Gastrocnemius medialis (tissue), 4 donors: Measurements from ENCODE around the gene NKX2-8. TPM values are rescaled to one million over a fixed set of nuclear protein-coding genes. Genes with fewer than 3 reads are reported as not detected.
A peak's percentile ranks its signal among the peaks of the same experiment; 100 is the strongest.

ENCODE experiments used
- ATAC-seq, 2 donors: fragments of 150-250 bp; one replicate each; pipeline ENCODE4 v1.9.1; 2016
- DNase-seq, 2 donors: peaks; one replicate each; pipeline ENCODE4 v3.0.0-alpha.2; 2019
- H3K27ac ChIP-seq, 4 donors: fragments of 200-600 bp; sonication (generic); 1 replicate in 1 of 4; 2 replicates in 3 of 4; pipeline ENCODE4 v1.5.1; 2016 to 2018; ENCODE audit warnings: mild to moderate bottlenecking in 2 of 4, moderate library complexity in 1 of 4
- H3K27me3 ChIP-seq, 3 donors: fragments of 200-600 bp; sonication (generic) in 2 of 3; 1 replicate in 1 of 3; 2 replicates in 2 of 3; pipeline versions ENCODE4 v1.5.1 to v1.6.0; 2016 to 2019; ENCODE audit warnings: mild to moderate bottlenecking in 1 of 3, moderate library complexity in 1 of 3
- H3K36me3 ChIP-seq, 2 donors: fragments of 200-600 bp; sonication (generic) in 1 of 2; one replicate each; pipeline ENCODE4 v1.5.1; 2017 to 2018
- H3K4me1 ChIP-seq, 2 donors: fragments of 200-600 bp; sonication (generic) in 1 of 2; one replicate each; pipeline ENCODE4 v1.5.1; 2016 to 2017; ENCODE audit warnings: mild to moderate bottlenecking in 2 of 2
- H3K4me3 ChIP-seq, 4 donors: fragments of 200-600 bp; sonication (generic) in 3 of 4; 1 replicate in 1 of 4; 2 replicates in 3 of 4; pipeline ENCODE4 v1.5.1; 2016 to 2019; ENCODE audit warnings: mild to moderate bottlenecking in 2 of 4
- H3K9me3 ChIP-seq, 3 donors: fragments of 200-600 bp; sonication (generic) in 2 of 3; 1 replicate in 1 of 3; 2 replicates in 2 of 3; pipeline ENCODE4 v1.5.1; 2016 to 2019
- CTCF ChIP-seq, 5 experiments: fragments of 450-650 bp in 3 of 5; fragments of 200-600 bp in 2 of 5; sonication (generic) in 2 of 5; IDR thresholded peaks in 4 of 5; conservative IDR thresholded peaks in 1 of 5; 1 replicate in 4 of 5; 2 replicates in 1 of 5; pipeline ENCODE4 v1.5.1; 2016 to 2019; ENCODE audit warnings: antibody characterized with exemption in 5 of 5, mild to moderate bottlenecking in 3 of 5, moderate library complexity in 3 of 5
- POLR2A ChIP-seq, 2 donors: fragments of 450-650 bp; IDR thresholded peaks; one replicate each; pipeline ENCODE4 v1.6.1; 2017; ENCODE audit warnings: antibody characterized with exemption in 2 of 2, mild to moderate bottlenecking in 2 of 2, moderate library complexity in 2 of 2
- in situ Hi-C, 4 donors: fragments of 200-750 bp; cut with MboI; loops; one replicate each; pipeline versions ENCODE4 v1.15.0 to v1.8.0; 2017; ENCODE audit warnings: low sequenced_read_pairs in 4 of 4
- intact Hi-C: fragments of 100-400 bp; cut with DNase I; formaldehyde crosslinking; loops from one replicate; pipeline ENCODE4 v1.15.1; 2023; ENCODE audit warnings: low total_unique reads
- total RNA-seq, 4 donors: library from RNA; depleted of rRNA; stranded (reverse); fragments of >200 nt; gene quantifications; one replicate each; pipeline versions ENCODE4 v1.1.0 to v1.2.3, GENCODE V29; 2016

Gene NKX2-8
- total RNA-seq, 4 donors from 2014 or later, result not detected

GRCh38 chr14:36583242-36583892 is 953 bp upstream of the NKX2-8 start:
- Histone ChIP-seq H3K27ac (no peak overlapping the region), H3K27me3 (peaks cover 63 to 97% (median 81%) of the 10 kb centered on the region in 3 donors), H3K36me3 (no peaks in the 10 kb centered on the region), H3K4me1 (peaks cover 0 to 23% of the 10 kb centered on the region in 2 donors), H3K9me3 (no peaks in the 10 kb centered on the region), H3K4me3 (peak overlapping the region in 3 of 4 donors; percentile 49 to 64 (median 52))
- ATAC-seq (no peak), DNase-seq (no peak)
- intact Hi-C loops, result no loop called here
- in situ Hi-C loops, result no loop called here
- TF ChIP-seq POLR2A (IDR thresholded peaks at IDR 0.05) (no peak), CTCF (IDR thresholded peaks at IDR 0.05 in 4 of 5, conservative IDR thresholded peaks at IDR 0.05 in 1 of 5) (no peak)

- H3K27me3 ChIP-seq, result peaks cover 63 to 94% (median 76%) of the 10 kb centered on the region in 3 donors
- no peak for ATAC-seq
Observed at GRCh38 chr14:36582874-36583241, 444 bp upstream of the NKX2-8 start.

GRCh38 chr14:36580856-36581831 is 1.3 kb downstream of the NKX2-8 start:
- in situ Hi-C loops (no loop called here), intact Hi-C loops (no loop called here)
- Histone ChIP-seq H3K4me3 (peak overlapping the region; percentile 49 to 64 (median 50)), H3K36me3 (no peaks in the 10 kb centered on the region), H3K27me3 (peaks cover 73 to 84% (median 77%) of the 10 kb centered on the region in 3 donors), H3K4me1 (peaks cover 0 to 23% of the 10 kb centered on the region in 2 donors), H3K9me3 (no peaks in the 10 kb centered on the region), H3K27ac (no peak overlapping the region)
- TF ChIP-seq POLR2A (IDR thresholded peaks at IDR 0.05) (no peak), CTCF (IDR thresholded peaks at IDR 0.05 in 4 of 5, conservative IDR thresholded peaks at IDR 0.05 in 1 of 5) (no peak)
- ATAC-seq, result peak in 1 of 2 donors; percentile 14
- DNase-seq, result no peak

More at GRCh38 chr14:36582874-36583241, 444 bp upstream of the NKX2-8 start:
- no peak for TF ChIP-seq CTCF (IDR thresholded peaks at IDR 0.05 in 4 of 5, conservative IDR thresholded peaks at IDR 0.05 in 1 of 5)
- TF ChIP-seq POLR2A (IDR thresholded peaks at IDR 0.05), result no peak
- Histone ChIP-seq H3K4me3 (peak overlapping the region; percentile 40 to 64 (median 50)), H3K9me3 (no peaks in the 10 kb centered on the region), H3K4me1 (peaks cover 0 to 23% of the 10 kb centered on the region in 2 donors), H3K27ac (no peak overlapping the region), H3K36me3 (no peaks in the 10 kb centered on the region)
- no peak for DNase-seq
- in situ Hi-C loops (no loop called here), intact Hi-C loops (no loop called here)

GRCh38 chr14:36580141-36580855 is 2.1 kb downstream of the NKX2-8 start:
- Histone ChIP-seq H3K27me3 (peaks cover 71 to 78% (median 73%) of the 10 kb centered on the region in 3 donors), H3K4me3 (peak overlapping the region in 3 of 4 donors; percentile 49 to 64 (median 52)), H3K9me3 (no peaks in the 10 kb centered on the region), H3K4me1 (peaks cover 0 to 23% of the 10 kb centered on the region in 2 donors), H3K27ac (no peak overlapping the region), H3K36me3 (no peaks in the 10 kb centered on the region)
- in situ Hi-C loops, result no loop called here
- no peak for ATAC-seq
- intact Hi-C loops, result no loop called here
- TF ChIP-seq POLR2A (IDR thresholded peaks at IDR 0.05), result no peak
- no peak for TF ChIP-seq CTCF (IDR thresholded peaks at IDR 0.05 in 4 of 5, conservative IDR thresholded peaks at IDR 0.05 in 1 of 5)
- no peak for DNase-seq
